CD14-positive monocyte (primary cell): ENCODE data around the gene COL12A1. TPM values are rescaled to one million over a fixed set of nuclear protein-coding genes. Genes with fewer than 3 reads are reported as not detected.

ENCODE experiments used
- DNase-seq, 3 donors: peaks; one replicate each; pipeline ENCODE4 v3.0.0-alpha.2; 2011 to 2022
- H2AFZ ChIP-seq: 2 replicates; pipeline ENCODE4 v1.6.0; 2012; ENCODE audit warnings: mild to moderate bottlenecking, low read depth, low read length, inconsistent platforms; ENCODE audit not compliant: insufficient read depth, poor library complexity, severe bottlenecking
- H3K27ac ChIP-seq, 2 donors: 1 replicate in 1 of 2; 2 replicates in 1 of 2; pipeline ENCODE4 v1.5.1; 2012 to 2013; ENCODE audit warnings: low read length in 2 of 2, control low read depth in 1 of 2, inconsistent platforms in 1 of 2, low read depth in 1 of 2, mild to moderate bottlenecking in 1 of 2
- H3K27me3 ChIP-seq, 2 donors: one replicate each; pipeline versions ENCODE4 v1.6.0 to v1.6.1; 2011 to 2013; ENCODE audit warnings: low read length in 2 of 2; ENCODE audit not compliant: control insufficient read depth in 2 of 2, insufficient read depth in 2 of 2
- H3K36me3 ChIP-seq, 2 donors: replicated peaks in 1 of 2; 1 replicate in 1 of 2; 2 replicates in 1 of 2; pipeline versions ENCODE4 v1.5.1 to v1.6.1; 2012 to 2013; ENCODE audit warnings: low read length in 2 of 2, control low read depth in 1 of 2, inconsistent platforms in 1 of 2, mild to moderate bottlenecking in 1 of 2; ENCODE audit not compliant: insufficient read depth in 2 of 2, control insufficient read depth in 1 of 2
- H3K4me1 ChIP-seq, 2 donors: 1 replicate in 1 of 2; 2 replicates in 1 of 2; pipeline versions ENCODE4 v1.5.1 to v1.6.1; 2012 to 2013; ENCODE audit warnings: low read length in 2 of 2, control low read depth in 1 of 2, inconsistent platforms in 1 of 2, mild to moderate bottlenecking in 1 of 2, moderate library complexity in 1 of 2; ENCODE audit not compliant: insufficient read depth in 2 of 2, control insufficient read depth in 1 of 2
- H3K4me2 ChIP-seq: replicated peaks from 2 replicates; pipeline ENCODE3; 2012; ENCODE audit warnings: low read length, moderate library complexity, mild to moderate bottlenecking; ENCODE audit not compliant: poor library complexity, severe bottlenecking; ENCODE audit errors: extremely low read depth
- H3K4me3 ChIP-seq, 3 experiments: fragments of 200-600 bp in 1 of 3; sonication (generic) in 1 of 3; replicated peaks in 1 of 3; 1 replicate in 2 of 3; 2 replicates in 1 of 3; pipeline ENCODE4 v1.5.1; 2011 to 2013; ENCODE audit warnings: low read length in 3 of 3, mild to moderate bottlenecking in 3 of 3, control low read depth in 2 of 3, low read depth in 2 of 3, inconsistent platforms in 1 of 3, moderate library complexity in 1 of 3
- H3K79me2 ChIP-seq: 2 replicates; pipeline ENCODE4 v1.6.0; 2012; ENCODE audit warnings: mild to moderate bottlenecking, control low read depth, inconsistent platforms, low read length, moderate library complexity; ENCODE audit not compliant: insufficient read depth
- H3K9ac ChIP-seq: 2 replicates; pipeline ENCODE4 v1.6.0; 2017; ENCODE audit warnings: low read length, mild to moderate bottlenecking; ENCODE audit not compliant: insufficient read depth, poor library complexity, severe bottlenecking
- H3K9me3 ChIP-seq, 2 donors: replicated peaks in 1 of 2; 1 replicate in 1 of 2; 2 replicates in 1 of 2; pipeline versions ENCODE4 v1.5.1 to v1.6.1; 2012 to 2013; ENCODE audit warnings: low read length in 2 of 2, control low read depth in 1 of 2; ENCODE audit not compliant: control insufficient read depth in 1 of 2, insufficient read depth in 1 of 2
- H4K20me1 ChIP-seq: 2 replicates; pipeline ENCODE4 v1.6.0; 2012; ENCODE audit warnings: mild to moderate bottlenecking, low read length, control low read depth, moderate library complexity; ENCODE audit not compliant: insufficient read depth
- H3K27ac Mint-ChIP-seq, 7 donors: one replicate each; pipeline ENCODE4 v1.8.0; 2020; ENCODE audit warnings: mild to moderate bottlenecking in 7 of 7, mixed read lengths in 7 of 7, moderate library complexity in 6 of 7, inconsistent platforms in 2 of 7
- H3K27me3 Mint-ChIP-seq, 3 donors: one replicate each; pipeline ENCODE4 v1.8.0; 2021 to 2022; ENCODE audit warnings: low read depth in 3 of 3, mild to moderate bottlenecking in 3 of 3, mixed read lengths in 3 of 3, moderate library complexity in 3 of 3, inconsistent platforms in 1 of 3
- H3K36me3 Mint-ChIP-seq, 2 donors: one replicate each; pipeline ENCODE4 v1.8.0; 2020; ENCODE audit warnings: mixed read lengths in 2 of 2, inconsistent platforms in 1 of 2, mild to moderate bottlenecking in 1 of 2
- H3K4me1 Mint-ChIP-seq: one replicate; pipeline ENCODE4 v1.8.0; 2020; ENCODE audit warnings: mild to moderate bottlenecking, mixed read lengths
- H3K4me3 Mint-ChIP-seq, 2 donors: one replicate each; pipeline ENCODE4 v1.8.0; 2020; ENCODE audit warnings: mild to moderate bottlenecking in 2 of 2, mixed read lengths in 2 of 2, moderate library complexity in 1 of 2
- H3K9me3 Mint-ChIP-seq, 7 donors: one replicate each; pipeline ENCODE4 v1.8.0; 2020 to 2022; ENCODE audit warnings: mixed read lengths in 7 of 7, mild to moderate bottlenecking in 6 of 7, moderate library complexity in 6 of 7, inconsistent platforms in 2 of 7
- WGBS: methylation state at CpG from one replicate; pipeline ENCODE4 v1.1.5; 2013; ENCODE audit warnings: missing lambda C conversion rate; ENCODE audit not compliant: insufficient coverage; 5-methylcytosine and 5-hydroxymethylcytosine counted together
- intact Hi-C, 2 donors: fragments of 100-400 bp; cut with micrococcal nuclease; formaldehyde crosslinking; loops; one replicate each; pipeline versions ENCODE4 v1.15.0 to v1.15.1; 2023
- polyA plus RNA-seq, 3 donors: library from polyadenylated mRNA; depleted of rRNA in 1 of 3; unstranded in 2 of 3; stranded (reverse) in 1 of 3; fragments of 300-500 nt in 2 of 3; fragments of >200 nt in 1 of 3; fragmentation: Illumina TruSeq in 2 of 3; gene quantifications; 1 replicate in 2 of 3; 2 replicates in 1 of 3; pipeline ENCODE4 v1.2.3, GENCODE V29; 2012 to 2021
- TF ChIP-seq, protein P1 (sequence below): fragments of 200-600 bp; IDR thresholded peaks from one replicate; pipeline ENCODE4 v1.8.0; 2022; ENCODE audit warnings: antibody characterized with exemption, mild to moderate bottlenecking

The COL12A1 gene
- polyA plus RNA-seq, 3 donors = not detected

DNA sequence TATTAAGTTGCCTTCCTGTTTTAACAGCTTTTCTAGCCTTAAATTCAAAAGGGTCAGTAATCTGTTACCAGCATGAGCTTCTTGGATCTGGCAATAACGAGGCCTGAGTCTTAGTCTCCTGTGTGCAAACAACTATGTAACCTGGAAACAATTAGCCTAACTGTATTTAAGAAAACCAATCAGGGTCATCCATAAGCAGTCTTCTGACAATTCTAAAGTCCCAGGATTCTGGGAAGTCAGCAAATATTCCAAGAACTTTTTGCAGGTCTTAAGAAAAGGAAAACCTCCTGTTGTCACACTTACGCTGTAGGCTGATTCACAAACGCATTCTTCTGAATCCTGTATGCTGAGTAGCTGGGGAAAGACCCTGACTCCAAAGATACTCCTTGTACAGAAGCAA, 90.4 kb downstream of the COL12A1 start:
- Histone ChIP-seq H3K27ac (no peak overlapping the region), H4K20me1 (no peaks in the 10 kb centered on the region), H3K9ac (no peak overlapping the region), H3K4me2 (no peak overlapping the region), H3K36me3 (no peaks in the 10 kb centered on the region), H3K79me2 (no peaks in the 10 kb centered on the region), H3K4me3 (no peak overlapping the region), H3K9me3 (no peaks in the 10 kb centered on the region), H2AFZ (no peak overlapping the region), H3K27me3 (no peaks in the 10 kb centered on the region), H3K4me1 (no peaks in the 10 kb centered on the region)
- H3K9me3 Mint-ChIP-seq = no peaks in the 10 kb centered on the region
- no peak for DNase-seq
- peaks cover 0 to 1% (median 0%) of the 10 kb centered on the region in 3 donors for H3K27me3 Mint-ChIP-seq
- 67% methylated on average over 1 of the region's 3 CpGs for WGBS
- TF ChIP-seq, protein P1, sequence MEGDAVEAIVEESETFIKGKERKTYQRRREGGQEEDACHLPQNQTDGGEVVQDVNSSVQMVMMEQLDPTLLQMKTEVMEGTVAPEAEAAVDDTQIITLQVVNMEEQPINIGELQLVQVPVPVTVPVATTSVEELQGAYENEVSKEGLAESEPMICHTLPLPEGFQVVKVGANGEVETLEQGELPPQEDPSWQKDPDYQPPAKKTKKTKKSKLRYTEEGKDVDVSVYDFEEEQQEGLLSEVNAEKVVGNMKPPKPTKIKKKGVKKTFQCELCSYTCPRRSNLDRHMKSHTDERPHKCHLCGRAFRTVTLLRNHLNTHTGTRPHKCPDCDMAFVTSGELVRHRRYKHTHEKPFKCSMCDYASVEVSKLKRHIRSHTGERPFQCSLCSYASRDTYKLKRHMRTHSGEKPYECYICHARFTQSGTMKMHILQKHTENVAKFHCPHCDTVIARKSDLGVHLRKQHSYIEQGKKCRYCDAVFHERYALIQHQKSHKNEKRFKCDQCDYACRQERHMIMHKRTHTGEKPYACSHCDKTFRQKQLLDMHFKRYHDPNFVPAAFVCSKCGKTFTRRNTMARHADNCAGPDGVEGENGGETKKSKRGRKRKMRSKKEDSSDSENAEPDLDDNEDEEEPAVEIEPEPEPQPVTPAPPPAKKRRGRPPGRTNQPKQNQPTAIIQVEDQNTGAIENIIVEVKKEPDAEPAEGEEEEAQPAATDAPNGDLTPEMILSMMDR = no peak
- H3K27ac Mint-ChIP-seq = no peak overlapping the region
- no peaks in the 10 kb centered on the region for H3K36me3 Mint-ChIP-seq
- intact Hi-C loops = no loop called here
- no peak overlapping the region for H3K4me3 Mint-ChIP-seq
- no peaks in the 10 kb centered on the region for H3K4me1 Mint-ChIP-seq

DNA sequence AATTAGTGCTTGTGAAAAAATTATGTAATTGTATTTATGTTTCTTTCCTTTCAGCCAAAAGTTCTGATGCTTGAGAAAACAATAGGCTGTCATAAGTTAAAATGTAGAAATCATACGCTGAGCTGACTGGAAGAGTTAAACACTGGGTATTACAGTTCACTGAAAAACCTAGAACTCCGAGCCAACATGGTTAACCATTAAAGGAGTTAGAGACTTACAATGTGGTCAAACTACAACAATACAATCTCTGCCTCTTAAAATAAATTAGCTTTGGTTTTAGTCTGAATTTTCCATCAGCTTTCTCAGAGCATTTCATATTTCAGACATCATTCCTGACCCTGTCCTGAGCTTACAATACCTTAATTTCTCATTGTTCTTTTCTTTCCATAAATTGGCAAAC, 91.0 kb downstream of the COL12A1 start:
- Mint-ChIP-seq H3K4me1 (no peaks in the 10 kb centered on the region), H3K27ac (no peak overlapping the region)

More for the DNA sequence above, 91.0 kb downstream of the COL12A1 start:
- no peak overlapping the region for H3K9ac ChIP-seq
- H3K9me3 ChIP-seq = no peaks in the 10 kb centered on the region
- no peak overlapping the region for H3K4me2 ChIP-seq
- WGBS = 100% methylated on average over 1 of the region's 2 CpGs
- Mint-ChIP-seq H3K9me3 (no peaks in the 10 kb centered on the region), H3K27me3 (peaks cover 0 to 1% (median 0%) of the 10 kb centered on the region in 3 donors), H3K36me3 (no peaks in the 10 kb centered on the region), H3K4me3 (no peak overlapping the region)
- no peaks in the 10 kb centered on the region for H4K20me1 ChIP-seq
- intact Hi-C loops = no loop called here
- H3K4me1 ChIP-seq = no peaks in the 10 kb centered on the region
- TF ChIP-seq, protein P1 = no peak
- H3K79me2 ChIP-seq = no peaks in the 10 kb centered on the region
- no peak overlapping the region for H3K4me3 ChIP-seq
- H2AFZ ChIP-seq = no peak overlapping the region
- DNase-seq = no peak
- no peaks in the 10 kb centered on the region for H3K27me3 ChIP-seq
- H3K36me3 ChIP-seq = no peaks in the 10 kb centered on the region
- H3K27ac ChIP-seq = no peak overlapping the region
